Activated naive CD8-positive, alpha-beta T cell (primary cell): ENCODE results near the gene TPK1.

Experiments used
- H3K27ac Mint-ChIP-seq: one replicate; pipeline ENCODE4 v1.8.0; 2021; ENCODE audit warnings: mixed read lengths
- H3K27me3 Mint-ChIP-seq: one replicate; pipeline ENCODE4 v1.8.0; 2021; ENCODE audit warnings: mixed read lengths
- H3K36me3 Mint-ChIP-seq: one replicate; pipeline ENCODE4 v1.8.0; 2021; ENCODE audit warnings: mixed read lengths
- H3K4me1 Mint-ChIP-seq: one replicate; pipeline ENCODE4 v1.8.0; 2021; ENCODE audit warnings: low read depth, mixed read lengths
- H3K4me3 Mint-ChIP-seq: one replicate; pipeline ENCODE4 v1.8.0; 2021; ENCODE audit warnings: mild to moderate bottlenecking, mixed read lengths
- H3K9me3 Mint-ChIP-seq: one replicate; pipeline ENCODE4 v1.8.0; 2021; ENCODE audit warnings: low read depth, mixed read lengths

TPK1 gene

GRCh38 chr7:144674550-144674949 lies 161.3 kb downstream of the TPK1 start:
- Mint-ChIP-seq H3K36me3 (peaks cover 19% of the 10 kb centered on the region), H3K27me3 (no peaks in the 10 kb centered on the region), H3K4me3 (no peak overlapping the region), H3K4me1 (no peaks in the 10 kb centered on the region), H3K9me3 (no peaks in the 10 kb centered on the region), H3K27ac (no peak overlapping the region)

- Mint-ChIP-seq H3K27me3 (no peaks in the 10 kb centered on the region), H3K4me1 (no peaks in the 10 kb centered on the region), H3K36me3 (peaks cover 11% of the 10 kb centered on the region), H3K9me3 (no peaks in the 10 kb centered on the region), H3K27ac (no peak overlapping the region), H3K4me3 (no peak overlapping the region)
Measured at GRCh38 chr7:144672869-144673268, 163.0 kb downstream of the TPK1 start.

- Mint-ChIP-seq H3K36me3 (peaks cover 14% of the 10 kb centered on the region), H3K27me3 (no peaks in the 10 kb centered on the region), H3K27ac (no peak overlapping the region), H3K4me3 (no peak overlapping the region), H3K9me3 (no peaks in the 10 kb centered on the region), H3K4me1 (no peaks in the 10 kb centered on the region)
Measured at GRCh38 chr7:144671429-144671828, 164.4 kb downstream of the TPK1 start.

GRCh38 chr7:144670218-144670617 lies 165.6 kb downstream of the TPK1 start:
- Mint-ChIP-seq H3K9me3 (no peaks in the 10 kb centered on the region), H3K4me1 (no peaks in the 10 kb centered on the region), H3K27me3 (no peaks in the 10 kb centered on the region), H3K27ac (no peak overlapping the region), H3K4me3 (no peak overlapping the region), H3K36me3 (peaks cover 18% of the 10 kb centered on the region)

GRCh38 chr7:144668503-144668902 lies 167.3 kb downstream of the TPK1 start:
- H3K27me3 Mint-ChIP-seq = no peaks in the 10 kb centered on the region
- H3K4me3 Mint-ChIP-seq = no peak overlapping the region
- peaks cover 6% of the 10 kb centered on the region for H3K9me3 Mint-ChIP-seq
- peaks cover 25% of the 10 kb centered on the region for H3K36me3 Mint-ChIP-seq
- H3K27ac Mint-ChIP-seq = no peak overlapping the region
- no peaks in the 10 kb centered on the region for H3K4me1 Mint-ChIP-seq

GRCh38 chr7:144665689-144666381 lies 170.0 kb downstream of the TPK1 start:
- H3K27me3 Mint-ChIP-seq = no peaks in the 10 kb centered on the region
- H3K4me3 Mint-ChIP-seq = no peak overlapping the region
- no peak overlapping the region for H3K27ac Mint-ChIP-seq
- no peaks in the 10 kb centered on the region for H3K4me1 Mint-ChIP-seq
- peaks cover 6% of the 10 kb centered on the region for H3K9me3 Mint-ChIP-seq
- H3K36me3 Mint-ChIP-seq = peaks cover 32% of the 10 kb centered on the region

- Mint-ChIP-seq H3K27me3 (no peaks in the 10 kb centered on the region), H3K4me3 (no peak overlapping the region), H3K9me3 (no peaks in the 10 kb centered on the region), H3K36me3 (peaks cover 29% of the 10 kb centered on the region), H3K4me1 (no peaks in the 10 kb centered on the region), H3K27ac (no peak overlapping the region)
Measured at GRCh38 chr7:144659211-144659610, 176.6 kb downstream of the TPK1 start.

GRCh38 chr7:144656965-144657517 lies 178.8 kb downstream of the TPK1 start:
- Mint-ChIP-seq H3K9me3 (no peaks in the 10 kb centered on the region), H3K4me1 (no peaks in the 10 kb centered on the region), H3K27ac (no peak overlapping the region), H3K36me3 (peaks cover 22% of the 10 kb centered on the region), H3K4me3 (no peak overlapping the region), H3K27me3 (no peaks in the 10 kb centered on the region)

- H3K4me1 Mint-ChIP-seq = no peaks in the 10 kb centered on the region
- H3K4me3 Mint-ChIP-seq = no peak overlapping the region
- peaks cover 23% of the 10 kb centered on the region for H3K36me3 Mint-ChIP-seq
- peaks cover 3% of the 10 kb centered on the region for H3K9me3 Mint-ChIP-seq
- no peaks in the 10 kb centered on the region for H3K27me3 Mint-ChIP-seq
- H3K27ac Mint-ChIP-seq = no peak overlapping the region
Measured at GRCh38 chr7:144653449-144653848, 182.4 kb downstream of the TPK1 start.

- Mint-ChIP-seq H3K27me3 (no peaks in the 10 kb centered on the region), H3K9me3 (peaks cover 3% of the 10 kb centered on the region), H3K4me3 (no peak overlapping the region), H3K36me3 (peaks cover 30% of the 10 kb centered on the region), H3K27ac (no peak overlapping the region), H3K4me1 (no peaks in the 10 kb centered on the region)
Measured at GRCh38 chr7:144650439-144650838, 185.4 kb downstream of the TPK1 start.

- H3K4me3 Mint-ChIP-seq = no peak overlapping the region
- no peak overlapping the region for H3K27ac Mint-ChIP-seq
- peaks cover 3% of the 10 kb centered on the region for H3K9me3 Mint-ChIP-seq
- H3K27me3 Mint-ChIP-seq = no peaks in the 10 kb centered on the region
- no peaks in the 10 kb centered on the region for H3K4me1 Mint-ChIP-seq
- H3K36me3 Mint-ChIP-seq = peaks cover 34% of the 10 kb centered on the region
Measured at GRCh38 chr7:144649120-144649519, 186.7 kb downstream of the TPK1 start.

GRCh38 chr7:144641389-144642044 lies 194.3 kb downstream of the TPK1 start:
- Mint-ChIP-seq H3K27ac (no peak overlapping the region), H3K4me1 (no peaks in the 10 kb centered on the region), H3K9me3 (no peaks in the 10 kb centered on the region), H3K36me3 (peaks cover 15% of the 10 kb centered on the region), H3K4me3 (no peak overlapping the region), H3K27me3 (no peaks in the 10 kb centered on the region)

- Mint-ChIP-seq H3K27ac (no peak overlapping the region), H3K9me3 (peaks cover 13% of the 10 kb centered on the region), H3K4me1 (no peaks in the 10 kb centered on the region), H3K4me3 (no peak overlapping the region), H3K27me3 (no peaks in the 10 kb centered on the region), H3K36me3 (peaks cover 31% of the 10 kb centered on the region)
Measured at GRCh38 chr7:144632724-144633123, 203.1 kb downstream of the TPK1 start.

- no peak overlapping the region for H3K27ac Mint-ChIP-seq
Measured at GRCh38 chr7:144629598-144629997, 206.3 kb downstream of the TPK1 start.

GRCh38 chr7:144629011-144629410 lies 206.8 kb downstream of the TPK1 start:
- peaks cover 13% of the 10 kb centered on the region for H3K9me3 Mint-ChIP-seq
- no peaks in the 10 kb centered on the region for H3K27me3 Mint-ChIP-seq
- no peak overlapping the region for H3K4me3 Mint-ChIP-seq
- no peak overlapping the region for H3K27ac Mint-ChIP-seq
- H3K4me1 Mint-ChIP-seq = no peaks in the 10 kb centered on the region
- peaks cover 27% of the 10 kb centered on the region for H3K36me3 Mint-ChIP-seq

More at GRCh38 chr7:144629598-144629997, 206.3 kb downstream of the TPK1 start:
- Mint-ChIP-seq H3K4me1 (no peaks in the 10 kb centered on the region), H3K9me3 (peaks cover 13% of the 10 kb centered on the region), H3K36me3 (peaks cover 27% of the 10 kb centered on the region), H3K27me3 (no peaks in the 10 kb centered on the region), H3K4me3 (no peak overlapping the region)
